IMR-90 (cell line): ENCODE measurements around the gene AGAP2.

Experiments
- CTCF ChIP-seq: conservative IDR thresholded peaks from 2 replicates; pipeline ENCODE4 v1.5.1; 2012; ENCODE audit warnings: mild to moderate bottlenecking, low read depth, low read length, improper control_type of control experiment
- POLR2A ChIP-seq: IDR thresholded peaks from 2 replicates; pipeline ENCODE4 v1.6.1; 2012; ENCODE audit warnings: mild to moderate bottlenecking, low read depth, low read length
- RFX5 ChIP-seq: IDR thresholded peaks from 2 replicates; pipeline ENCODE4 v1.8.0; 2012; ENCODE audit warnings: low read depth, mild to moderate bottlenecking, low read length, moderate library complexity

DNA sequence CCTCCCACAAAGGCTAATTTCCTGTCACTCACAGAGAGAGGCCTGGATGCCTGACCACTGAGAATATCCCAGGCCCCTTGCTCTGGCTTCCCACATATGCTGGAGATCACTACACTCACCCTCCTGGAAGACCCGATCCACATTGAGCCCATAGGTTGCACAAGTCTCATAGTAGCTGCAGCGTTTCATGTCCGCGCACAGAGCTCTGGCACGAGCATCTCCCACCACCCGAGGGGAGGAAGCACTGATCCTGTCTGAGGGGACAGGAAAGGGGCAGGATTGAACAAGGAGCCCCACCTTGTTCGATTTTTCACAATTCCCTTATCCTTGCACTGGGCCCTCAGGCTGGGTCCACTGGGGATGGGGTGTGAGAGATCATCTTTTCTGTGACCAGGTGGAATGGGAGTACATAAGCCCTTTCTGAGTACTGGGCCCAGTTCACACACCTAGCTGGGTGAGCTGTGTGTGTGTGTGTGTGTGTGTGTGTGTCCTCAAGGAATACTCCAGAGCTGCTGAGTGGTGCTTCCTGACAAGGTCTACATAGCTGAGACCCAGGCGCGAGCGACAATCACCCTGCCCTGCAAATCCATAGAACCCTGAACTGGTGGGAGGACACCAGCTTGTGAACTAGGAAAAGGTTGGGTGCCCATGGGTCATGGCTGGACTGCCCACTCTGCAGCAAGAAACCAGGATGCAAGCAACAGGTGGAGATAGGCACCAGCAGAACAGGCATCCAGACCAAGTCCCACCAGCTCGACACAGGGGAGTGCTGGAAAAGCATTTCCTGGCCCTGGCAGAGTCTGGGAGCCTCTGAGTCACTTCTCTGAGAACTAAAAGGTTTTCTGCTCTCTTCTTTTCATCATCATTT is 5.6 kb downstream of the AGAP2 start:
- TF ChIP-seq CTCF (no peak), RFX5 (no peak), POLR2A (no peak)
